ENCODE results near the gene NCF4. TPM values are rescaled to one million over a fixed set of nuclear protein-coding genes. Genes with fewer than 3 reads are reported as not detected.

NCF4 gene
- total RNA-seq, 1 donor, result 108 TPM

DNA sequence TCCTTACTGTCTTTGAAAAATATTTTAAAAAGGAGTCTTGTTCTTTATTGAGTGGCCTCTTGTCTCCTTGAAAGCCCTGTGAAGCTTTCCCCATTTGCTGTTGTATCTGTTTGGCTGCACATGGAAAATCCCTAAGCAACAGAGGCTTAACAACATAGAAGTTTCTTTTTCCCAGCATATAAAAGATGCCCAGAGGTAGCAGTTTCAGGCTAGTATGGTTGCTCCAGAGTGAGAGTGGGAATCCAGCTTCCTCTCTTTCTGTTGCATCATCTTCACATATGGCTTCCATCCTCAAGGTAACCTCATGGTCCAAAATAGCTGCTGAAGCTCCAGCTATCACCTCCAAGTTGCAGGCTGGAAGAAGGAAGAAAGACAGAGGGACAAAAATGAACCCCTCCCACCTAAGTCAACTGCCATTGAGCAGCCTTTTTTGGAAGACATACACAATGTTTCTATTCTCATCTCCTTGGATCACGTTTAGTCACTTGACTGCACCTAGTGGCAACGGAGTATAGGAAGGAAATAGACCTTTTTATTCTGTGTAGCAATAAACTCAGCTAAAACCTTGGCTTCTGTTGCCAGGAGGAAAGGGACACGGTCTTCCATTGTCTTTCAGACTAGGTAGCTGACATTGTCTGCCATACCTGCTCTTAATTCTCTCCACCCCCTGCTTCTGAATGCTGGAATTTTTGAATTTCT is 57.9 kb downstream of the NCF4 start:
- DNase-seq (ENCODE audit: low read depth in 2 of 3, low spot score in 2 of 3), result no peak

GRCh38 chr22:36921309-36922104 is 60.7 kb downstream of the NCF4 start:
- peak in 2 of 3 donors; percentile 78 to 88 for DNase-seq (ENCODE audit: low read depth in 2 of 3, low spot score in 2 of 3)

- no peak for DNase-seq (ENCODE audit: low read depth in 2 of 3, low spot score in 2 of 3)
These were observed 61.4 kb downstream of the NCF4 start for GRCh38 chr22:36922105-36922608.

- DNase-seq (ENCODE audit: low read depth in 2 of 3, low spot score in 2 of 3), result no peak
These were observed 61.9 kb downstream of the NCF4 start for GRCh38 chr22:36922711-36923110.

GRCh38 chr22:36923131-36923788 is 62.5 kb downstream of the NCF4 start:
- DNase-seq (ENCODE audit: low read depth in 2 of 3, low spot score in 2 of 3), result no peak

DNA sequence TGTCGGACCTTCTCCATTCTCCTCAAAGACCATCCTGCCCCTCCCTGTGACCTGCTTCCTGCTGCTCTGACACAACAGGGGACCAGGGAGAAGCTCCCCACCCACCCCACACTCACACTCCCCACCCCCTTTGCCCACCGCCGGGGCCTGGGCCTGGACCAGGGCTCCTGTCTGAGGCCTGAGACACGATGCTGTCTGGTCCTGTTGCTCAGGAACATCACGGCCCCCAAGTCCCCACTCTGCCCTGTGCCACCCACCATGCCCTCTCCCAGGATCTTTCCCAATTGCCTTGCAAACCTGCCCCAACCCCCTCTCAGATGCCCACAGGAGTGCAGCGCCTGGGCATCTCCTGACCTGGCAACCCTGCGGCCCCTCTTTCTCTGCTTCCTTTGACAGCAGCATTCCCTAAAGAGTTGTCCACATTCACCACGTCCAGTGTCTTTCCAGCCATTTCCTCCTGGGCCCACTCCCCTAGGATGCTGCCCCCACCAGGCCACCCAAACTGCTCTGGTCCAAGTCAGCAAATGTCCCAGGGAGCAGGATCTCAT is 63.4 kb downstream of the NCF4 start:
- DNase-seq (ENCODE audit: low read depth in 2 of 3, low spot score in 2 of 3), result no peak

GRCh38 chr22:36925388-36926290 is 64.8 kb downstream of the NCF4 start:
- no peak for DNase-seq (ENCODE audit: low read depth in 2 of 3, low spot score in 2 of 3)

DNA sequence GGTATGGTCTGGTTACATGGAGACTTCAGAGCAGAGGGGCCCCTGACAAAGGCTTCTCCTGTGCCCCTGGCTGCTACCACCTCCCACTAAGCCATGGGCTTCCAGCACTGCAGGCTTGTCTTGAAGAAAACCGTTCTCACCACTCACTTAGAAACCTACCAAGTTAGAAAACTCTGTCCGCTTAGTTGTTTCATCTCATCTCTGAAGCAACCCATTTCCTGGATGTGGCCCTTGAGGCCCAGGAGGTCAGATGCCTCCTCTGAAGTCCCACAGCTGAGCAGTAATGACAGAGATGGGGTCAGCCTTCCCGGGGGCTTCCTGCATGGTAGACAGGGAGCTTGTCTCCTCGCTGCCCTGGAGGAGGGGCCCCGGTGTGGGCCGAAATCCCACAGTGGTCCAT is 65.5 kb downstream of the NCF4 start:
- no peak for DNase-seq (ENCODE audit: low read depth in 2 of 3, low spot score in 2 of 3)

DNA sequence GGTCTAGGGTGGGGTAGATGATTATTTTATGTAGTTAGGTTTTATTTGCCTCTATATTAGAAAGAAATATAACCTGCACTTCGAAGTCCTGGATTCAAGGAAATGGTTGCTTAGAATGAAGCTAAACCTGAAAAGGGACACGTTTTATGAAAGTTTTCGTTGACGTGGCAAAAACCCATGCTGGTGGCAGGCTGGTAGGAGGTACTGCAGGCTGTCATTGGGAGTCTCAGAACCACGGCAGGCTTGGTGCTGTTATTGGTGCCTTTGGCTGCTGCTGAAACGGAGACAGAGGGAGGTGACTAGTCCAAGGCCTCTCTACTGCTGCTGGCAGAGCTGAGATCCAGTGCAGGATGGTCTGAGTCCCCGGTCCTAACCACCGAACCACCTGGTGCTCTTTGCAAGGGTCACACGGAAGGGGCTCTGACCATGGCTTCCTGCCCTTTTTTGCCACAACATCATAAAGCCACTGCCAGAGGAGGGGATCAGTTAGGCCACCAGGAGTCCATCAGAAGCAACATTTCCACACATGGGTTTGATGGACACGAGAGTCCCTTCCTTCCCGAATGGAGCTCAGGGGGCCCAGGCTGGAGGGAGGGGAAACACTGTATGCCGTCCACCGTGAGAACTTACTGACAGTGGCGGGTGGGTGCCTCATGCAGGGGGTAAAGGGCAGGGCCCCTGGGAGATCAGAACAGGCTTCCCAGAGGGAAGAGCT is 66.1 kb downstream of the NCF4 start:
- no peak for DNase-seq (ENCODE audit: low read depth in 2 of 3, low spot score in 2 of 3)

Other genes starting within 250 kb of the NCF4 start
- not detected for gene CACNG2, start 157.3 kb upstream of the NCF4 start, total RNA-seq
- gene IFT27, start 84.9 kb upstream of the NCF4 start, total RNA-seq, result 12.7 TPM
- gene PVALB, start 44.0 kb upstream of the NCF4 start, total RNA-seq, result not detected
- 132 TPM for gene CSF2RB, start 52.6 kb downstream of the NCF4 start, total RNA-seq
- 35.0 TPM for gene TST, start 158.4 kb downstream of the NCF4 start, total RNA-seq
- gene MPST, start 158.7 kb downstream of the NCF4 start, total RNA-seq, result 125 TPM
- 12.9 TPM for gene KCTD17, start 190.7 kb downstream of the NCF4 start, total RNA-seq
- not detected for gene TMPRSS6, start 248.7 kb downstream of the NCF4 start, total RNA-seq

All from hematopoietic multipotent progenitor cell (in vitro differentiated cells).